Left renal pelvis (tissue), 4 donors: ENCODE results near the gene GALNT4. TPM values are rescaled to one million over a fixed set of nuclear protein-coding genes. Genes with fewer than 3 reads are reported as not detected.

ENCODE experiments used
- DNase-seq, 4 donors: peaks; one replicate each; pipeline ENCODE4 v3.0.0-alpha.2; 2013; ENCODE audit warnings: low read depth in 4 of 4, low spot score in 3 of 4
- polyA plus RNA-seq, 4 donors: library from polyadenylated mRNA; unstranded; fragments of 120-200 nt; gene quantifications; one replicate each; pipeline ENCODE4 v1.2.1, GENCODE V29; 2013; ENCODE audit not compliant: insufficient read length in 4 of 4

GALNT4 gene
- polyA plus RNA-seq, 4 donors = 8.0 to 12.0 (median 9.3) TPM

- no peak for DNase-seq
Observed at GRCh38 chr12:89538897-89539296, 14.3 kb upstream of the GALNT4 start.

DNA sequence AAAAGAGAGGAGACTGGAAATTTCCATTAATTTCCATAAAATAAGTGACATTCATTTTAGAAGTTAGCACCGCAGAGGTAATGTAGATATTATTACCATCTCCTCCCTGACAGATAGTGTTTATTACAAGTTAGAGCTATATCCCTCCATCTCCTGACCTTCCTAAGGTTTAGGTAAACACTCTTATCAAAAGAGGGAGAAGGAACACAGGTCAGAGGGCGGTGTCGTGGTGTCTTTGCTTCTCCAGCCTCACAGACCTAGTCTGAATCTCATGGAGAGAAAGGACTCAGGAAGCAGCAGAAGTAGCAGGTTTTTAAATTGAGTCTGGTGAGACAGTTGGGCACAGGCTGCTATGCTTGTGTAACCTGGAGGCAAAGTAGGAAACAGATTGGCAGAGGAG lies 12.8 kb upstream of the GALNT4 start:
- DNase-seq = no peak

- peak in 2 of 4 donors; percentile 24 to 36 for DNase-seq
Observed at GRCh38 chr12:89529738-89530137, 5.1 kb upstream of the GALNT4 start.

DNA sequence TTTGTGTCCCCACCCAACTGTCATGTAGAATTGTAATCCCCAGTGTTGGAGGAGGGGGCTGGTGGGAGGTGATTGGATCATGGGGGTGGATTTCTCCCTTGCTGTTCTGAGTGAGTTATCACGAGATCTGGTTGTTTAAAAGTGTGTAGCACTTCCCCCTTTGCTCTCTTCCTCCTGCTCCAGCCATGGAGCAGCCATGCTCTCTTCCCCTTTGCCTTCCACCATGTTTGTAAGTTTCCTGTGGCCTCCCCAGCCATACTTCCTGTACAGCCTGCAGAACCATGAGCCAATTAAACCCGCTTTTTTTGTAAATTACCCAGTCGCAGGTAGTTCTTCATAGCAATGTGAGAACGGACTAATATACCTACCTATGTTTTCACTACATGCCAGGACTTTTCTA lies 3.8 kb upstream of the GALNT4 start:
- DNase-seq = no peak

GRCh38 chr12:89525824-89526770 lies 1.5 kb upstream of the GALNT4 start, which contains the start of gene POC1B:
POC1B (minus strand) TSS chr12:89526047; CDS start chr12:89525895, 152 bp downstream.
- DNase-seq = peak in 3 of 4 donors; percentile 63 to 72 (median 68)

GRCh38 chr12:89525305-89525823 lies 768 bp upstream of the GALNT4 start:
- DNase-seq = peak in 2 of 4 donors; percentile 24 to 34

GRCh38 chr12:89523843-89524540 lies 604 bp downstream of the GALNT4 start:
- DNase-seq = no peak

GRCh38 chr12:89523393-89523792 lies 1.2 kb downstream of the GALNT4 start:
- DNase-seq = no peak

GRCh38 chr12:89521364-89522223 lies 3.0 kb downstream of the GALNT4 start:
- no peak for DNase-seq

DNA sequence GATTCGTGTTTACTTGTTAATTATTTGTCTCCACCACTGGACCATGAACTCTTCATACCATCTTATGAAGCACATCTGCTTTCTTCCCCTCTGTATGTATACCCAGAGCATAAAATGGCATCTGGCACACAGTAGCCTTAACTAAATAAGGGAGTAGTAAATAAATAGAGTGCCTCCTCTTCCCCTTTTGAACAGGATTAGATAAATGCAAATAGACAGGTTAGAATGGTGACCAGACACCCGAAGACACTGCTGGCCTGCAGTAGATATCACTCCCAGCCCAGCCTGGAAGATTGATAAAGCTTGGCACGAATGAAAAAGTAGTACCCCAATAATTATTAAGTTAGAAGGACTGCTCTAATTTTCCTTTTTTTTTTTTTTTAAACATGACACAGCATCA lies 6.9 kb downstream of the GALNT4 start:
- DNase-seq = no peak

- no peak for DNase-seq
Observed at GRCh38 chr12:89516633-89517032, 8.0 kb downstream of the GALNT4 start.

DNA sequence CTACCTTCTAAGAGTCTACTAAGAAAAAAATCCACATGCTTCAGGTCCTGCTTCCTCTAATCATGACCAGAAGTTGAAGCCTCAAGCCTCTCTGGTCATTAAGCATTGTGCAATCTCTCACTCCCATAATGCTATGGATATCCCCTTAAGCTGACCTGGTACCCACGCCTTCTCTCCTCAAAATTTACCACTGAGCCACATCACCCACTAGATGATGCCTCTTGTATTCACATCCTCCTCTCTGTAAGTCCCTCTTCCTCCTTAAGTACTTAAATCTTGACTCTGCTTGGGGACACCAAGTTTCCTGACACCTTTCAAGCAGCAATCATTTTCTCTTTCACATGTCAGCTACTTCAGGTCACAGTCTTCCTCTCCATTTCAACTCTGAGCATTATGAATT lies 9.8 kb downstream of the GALNT4 start:
- DNase-seq = no peak

DNA sequence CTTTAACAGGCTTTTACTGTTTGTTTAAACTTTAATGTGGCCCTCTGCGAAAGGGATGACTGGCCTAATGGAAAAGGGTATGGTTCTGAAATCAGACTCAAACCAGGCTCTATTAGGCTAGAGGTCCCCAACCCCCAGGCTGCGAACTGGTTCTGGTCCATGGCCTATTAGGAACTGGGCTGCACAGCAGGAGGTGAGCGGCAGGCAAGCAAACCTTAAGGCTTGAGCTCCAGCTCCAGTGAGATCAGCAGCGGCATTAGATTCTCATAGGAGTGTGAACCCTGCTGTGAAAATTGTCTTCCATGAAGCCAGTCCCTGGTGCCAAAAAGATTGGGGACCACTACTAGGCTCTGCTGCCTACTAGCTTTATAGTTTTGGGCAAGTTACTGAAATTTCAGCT lies 11.1 kb downstream of the GALNT4 start:
- DNase-seq = no peak

- no peak for DNase-seq
Observed at GRCh38 chr12:89507015-89507824, 17.4 kb downstream of the GALNT4 start.

DNA sequence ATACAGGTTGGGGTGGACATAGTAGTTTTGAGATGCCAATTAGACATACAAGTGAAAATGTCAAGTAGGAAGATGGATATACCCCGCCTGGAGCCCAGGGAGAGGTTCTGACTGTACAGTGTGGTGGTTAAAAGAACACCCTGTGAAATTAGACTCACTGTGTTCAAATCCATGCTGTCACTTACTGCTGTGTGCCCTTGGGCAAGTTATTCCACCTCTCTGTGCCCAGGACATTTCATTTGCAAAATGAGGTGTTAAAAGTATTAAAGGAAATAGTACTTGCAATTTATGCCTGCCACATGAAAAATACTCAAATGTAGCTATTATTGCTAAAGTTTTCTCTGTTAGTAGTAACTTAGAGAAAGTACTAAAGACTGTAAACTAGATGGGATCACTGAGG lies 18.5 kb downstream of the GALNT4 start:
- DNase-seq = no peak

DNA sequence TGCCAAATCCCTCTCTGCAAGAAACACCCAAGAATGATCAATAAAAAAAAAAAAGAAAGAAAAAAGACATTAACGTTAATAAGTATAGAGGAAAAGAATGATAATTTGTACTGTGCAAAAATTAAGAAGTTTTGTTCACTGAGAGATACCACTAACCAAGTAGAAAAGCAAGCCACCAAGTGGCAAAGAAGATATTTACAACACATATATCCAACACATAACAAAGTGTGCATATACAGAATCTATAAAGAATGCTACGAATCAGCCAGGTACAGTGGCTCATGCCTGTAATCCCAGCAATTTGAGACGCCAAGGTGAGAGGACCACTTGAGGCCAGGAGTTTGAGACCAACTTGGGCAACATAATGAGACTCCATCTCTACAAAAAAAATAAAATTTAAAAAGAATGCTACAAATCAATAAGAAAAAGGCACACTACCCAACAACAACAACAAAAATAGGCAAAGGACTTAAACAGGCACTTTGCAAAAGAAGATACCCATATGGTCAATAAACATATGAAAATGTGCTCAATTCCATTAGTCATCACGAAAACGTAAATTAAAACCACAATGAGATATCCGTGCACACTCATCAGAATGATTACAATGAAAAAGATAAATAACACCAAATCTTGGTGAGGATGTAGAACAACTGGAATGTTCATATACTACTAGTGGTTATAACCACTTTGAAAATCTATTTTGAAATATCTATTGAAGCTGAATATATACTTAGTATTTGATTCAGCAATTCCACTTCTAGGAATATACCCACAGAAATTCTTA lies 19.8 kb downstream of the GALNT4 start:
- DNase-seq = no peak

DNA sequence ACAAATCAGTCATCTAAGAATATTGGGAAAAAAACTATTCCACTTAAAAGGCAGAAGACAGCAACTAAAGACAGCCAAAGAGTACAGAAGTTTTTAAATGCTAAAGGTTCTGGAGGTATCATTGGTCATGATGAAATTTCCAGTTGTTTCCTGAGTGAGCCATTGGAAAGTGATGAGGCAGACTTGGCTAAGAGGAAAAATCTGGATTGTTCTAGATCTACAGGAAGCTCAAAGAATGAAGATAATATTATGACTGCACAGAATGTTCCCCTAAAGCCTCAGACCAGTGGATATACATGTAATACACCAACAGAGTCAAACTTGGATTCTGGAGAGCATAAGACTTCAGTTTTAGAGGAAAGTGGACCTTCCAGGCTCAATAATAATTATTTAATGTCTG lies 22.8 kb downstream of the GALNT4 start:
- no peak for DNase-seq

- DNase-seq = no peak
Observed at GRCh38 chr12:89499857-89500256, 24.7 kb downstream of the GALNT4 start.

DNA sequence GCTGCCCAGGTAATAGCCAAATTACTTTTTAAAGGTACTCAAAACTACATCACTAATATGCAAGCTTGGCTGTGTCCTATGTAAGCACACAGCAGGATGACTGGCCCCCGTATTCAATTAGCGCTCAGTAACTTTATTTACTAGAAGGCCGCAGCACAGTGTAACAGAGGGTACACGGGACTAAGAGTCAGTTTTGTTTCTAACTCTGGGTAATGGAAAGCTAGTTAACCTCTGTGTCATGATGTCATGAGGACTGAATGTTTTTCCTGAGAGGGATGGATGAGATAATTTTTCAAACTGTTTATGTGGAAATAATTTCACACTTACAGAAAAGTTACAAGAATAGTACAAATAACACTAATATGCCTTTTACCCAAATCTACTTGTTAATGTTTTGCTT lies 27.1 kb downstream of the GALNT4 start:
- no peak for DNase-seq
